ENCODE data around the gene ABLIM3.
"Not testable (repeated sequence)": the region's sequence is repeated elsewhere in the genome, so short reads cannot be mapped to it uniquely, and the experiment has no call there.

ABLIM3 gene

DNA sequence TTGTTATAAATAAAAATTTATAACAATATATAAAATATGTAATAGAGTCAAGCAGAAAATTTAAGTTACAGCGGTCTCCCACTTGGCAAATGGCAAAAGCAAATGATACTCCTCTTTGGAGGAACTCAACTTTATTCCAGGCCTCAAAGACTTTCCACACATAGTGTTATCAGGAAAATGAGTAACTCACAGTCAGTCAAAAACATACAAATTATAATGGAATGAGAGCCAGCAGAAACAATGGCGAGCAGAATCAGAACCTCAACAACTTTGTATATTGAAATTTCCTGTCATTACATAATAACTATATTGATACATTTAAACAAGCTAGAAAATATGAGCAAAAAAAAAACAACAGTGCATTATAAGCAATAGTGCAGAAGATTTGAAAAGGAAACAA lies 45.2 kb downstream of the ABLIM3 start:
- Histone ChIP-seq H4K20me1 (ENCODE audit: insufficient read depth) (no peaks in the 10 kb centered on the region), H2AFZ (ENCODE audit: low read depth) (no peak overlapping the region), H3K9ac (no peak overlapping the region), H3K4me1 (ENCODE audit: low read depth, poor library complexity, severe bottlenecking) (no peaks in the 10 kb centered on the region), H3K79me2 (ENCODE audit: insufficient read depth, low read depth) (no peaks in the 10 kb centered on the region), H3K4me3 (IDR thresholded peaks at IDR 0.05; ENCODE audit: insufficient read depth, low read depth, low read length) (no peak overlapping the region), H3K27ac (no peak overlapping the region), H3K4me2 (no peak overlapping the region), H3K27me3 (ENCODE audit: insufficient read depth, low read depth) (no peaks in the 10 kb centered on the region), H3K36me3 (ENCODE audit: insufficient read depth) (no peaks in the 10 kb centered on the region)
- TF ChIP-seq, protein P1, sequence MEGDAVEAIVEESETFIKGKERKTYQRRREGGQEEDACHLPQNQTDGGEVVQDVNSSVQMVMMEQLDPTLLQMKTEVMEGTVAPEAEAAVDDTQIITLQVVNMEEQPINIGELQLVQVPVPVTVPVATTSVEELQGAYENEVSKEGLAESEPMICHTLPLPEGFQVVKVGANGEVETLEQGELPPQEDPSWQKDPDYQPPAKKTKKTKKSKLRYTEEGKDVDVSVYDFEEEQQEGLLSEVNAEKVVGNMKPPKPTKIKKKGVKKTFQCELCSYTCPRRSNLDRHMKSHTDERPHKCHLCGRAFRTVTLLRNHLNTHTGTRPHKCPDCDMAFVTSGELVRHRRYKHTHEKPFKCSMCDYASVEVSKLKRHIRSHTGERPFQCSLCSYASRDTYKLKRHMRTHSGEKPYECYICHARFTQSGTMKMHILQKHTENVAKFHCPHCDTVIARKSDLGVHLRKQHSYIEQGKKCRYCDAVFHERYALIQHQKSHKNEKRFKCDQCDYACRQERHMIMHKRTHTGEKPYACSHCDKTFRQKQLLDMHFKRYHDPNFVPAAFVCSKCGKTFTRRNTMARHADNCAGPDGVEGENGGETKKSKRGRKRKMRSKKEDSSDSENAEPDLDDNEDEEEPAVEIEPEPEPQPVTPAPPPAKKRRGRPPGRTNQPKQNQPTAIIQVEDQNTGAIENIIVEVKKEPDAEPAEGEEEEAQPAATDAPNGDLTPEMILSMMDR (conservative IDR thresholded peaks at IDR 0.05; ENCODE audit: low read depth, low read length) = no peak

DNA sequence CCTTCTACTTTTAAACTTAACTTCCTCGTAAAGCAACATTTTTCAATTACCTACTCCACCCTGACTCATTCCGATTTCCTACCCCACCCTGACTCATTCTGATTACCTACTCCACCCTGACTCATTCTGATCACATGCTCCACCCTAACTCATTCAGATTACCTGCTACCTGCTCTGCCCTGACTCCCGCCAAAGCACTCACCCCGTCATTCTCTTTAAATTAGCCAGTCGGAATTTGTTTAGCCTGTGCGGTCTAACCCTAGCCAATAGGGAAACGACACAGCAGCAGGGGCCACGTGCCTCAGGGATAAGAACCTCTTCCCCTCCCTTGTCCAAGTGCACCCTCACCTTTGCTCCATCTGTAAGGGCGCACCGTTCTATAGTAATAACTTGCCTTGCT lies 46.3 kb downstream of the ABLIM3 start:
- H3K4me3 ChIP-seq (IDR thresholded peaks at IDR 0.05; ENCODE audit: insufficient read depth, low read depth, low read length); H2AFZ ChIP-seq (ENCODE audit: low read depth); H3K36me3 ChIP-seq (ENCODE audit: insufficient read depth); H4K20me1 ChIP-seq (ENCODE audit: insufficient read depth); H3K27me3 ChIP-seq (ENCODE audit: insufficient read depth, low read depth); H3K4me1 ChIP-seq (ENCODE audit: low read depth, poor library complexity, severe bottlenecking); H3K27ac ChIP-seq; H3K4me2 ChIP-seq; H3K9ac ChIP-seq; H3K79me2 ChIP-seq (ENCODE audit: insufficient read depth, low read depth): not testable (repeated sequence)

DNA sequence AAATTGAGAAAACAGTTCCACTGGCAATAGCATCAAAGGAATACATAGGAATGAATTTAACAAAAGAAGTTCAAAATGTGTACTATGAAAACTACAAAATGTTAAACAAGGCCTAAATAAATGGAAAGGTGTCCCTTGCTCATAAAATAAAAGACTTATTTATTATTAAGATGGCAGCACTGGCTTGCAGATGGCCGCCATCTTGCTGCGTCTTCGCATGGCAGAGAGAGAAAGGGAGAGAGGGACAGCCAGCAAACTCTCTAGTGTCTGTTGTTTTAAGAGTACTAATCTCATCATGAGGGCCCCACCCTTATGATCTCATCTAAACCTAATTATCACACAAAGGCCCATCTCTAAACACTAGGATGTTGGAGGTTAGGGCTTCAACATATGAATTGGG lies 47.1 kb downstream of the ABLIM3 start:
- Histone ChIP-seq H3K27me3 (ENCODE audit: insufficient read depth, low read depth) (no peaks in the 10 kb centered on the region), H3K79me2 (ENCODE audit: insufficient read depth, low read depth) (no peaks in the 10 kb centered on the region), H4K20me1 (ENCODE audit: insufficient read depth) (no peaks in the 10 kb centered on the region), H3K27ac (no peak overlapping the region), H3K36me3 (ENCODE audit: insufficient read depth) (no peaks in the 10 kb centered on the region), H3K9ac (no peak overlapping the region), H3K4me2 (no peak overlapping the region), H2AFZ (ENCODE audit: low read depth) (no peak overlapping the region), H3K4me1 (ENCODE audit: low read depth, poor library complexity, severe bottlenecking) (no peaks in the 10 kb centered on the region), H3K4me3 (IDR thresholded peaks at IDR 0.05; ENCODE audit: insufficient read depth, low read depth, low read length) (no peak overlapping the region)
- TF ChIP-seq, protein P1 (conservative IDR thresholded peaks at IDR 0.05; ENCODE audit: low read depth, low read length) = no peak

DNA sequence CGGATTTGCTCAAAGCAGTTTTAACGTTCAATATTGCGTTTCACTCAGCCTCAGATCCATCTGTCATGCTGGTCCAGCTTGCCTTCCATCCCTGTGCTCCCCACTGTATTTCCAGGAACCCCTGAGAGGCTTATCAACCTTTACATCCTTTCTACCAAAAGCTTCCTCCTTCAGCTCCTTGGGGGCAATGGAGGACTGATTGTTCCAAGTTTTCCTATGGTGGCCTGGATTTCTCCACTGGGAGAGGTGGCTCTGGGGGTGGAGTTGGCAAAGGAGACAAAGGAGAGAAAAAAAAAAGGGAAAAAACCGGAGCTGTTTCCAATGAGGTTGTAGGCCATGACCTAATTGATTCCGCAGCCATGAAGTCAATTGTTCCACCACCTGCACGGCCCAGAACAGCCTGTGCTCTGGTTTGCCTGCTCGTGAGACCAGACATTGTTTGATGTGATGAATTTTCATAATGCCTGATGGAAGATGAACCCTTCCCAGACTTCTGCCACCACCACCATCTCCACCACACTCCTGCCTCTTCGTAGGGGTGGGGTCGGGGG lies 54.1 kb downstream of the ABLIM3 start:
- H2AFZ ChIP-seq (ENCODE audit: low read depth) = no peak overlapping the region
- H3K27me3 ChIP-seq (ENCODE audit: insufficient read depth, low read depth) = no peaks in the 10 kb centered on the region
- H3K4me1 ChIP-seq (ENCODE audit: low read depth, poor library complexity, severe bottlenecking) = no peaks in the 10 kb centered on the region
- H3K36me3 ChIP-seq (ENCODE audit: insufficient read depth) = no peaks in the 10 kb centered on the region
- H4K20me1 ChIP-seq (ENCODE audit: insufficient read depth) = no peaks in the 10 kb centered on the region
- H3K27ac ChIP-seq = no peak overlapping the region
- TF ChIP-seq, protein P1 (conservative IDR thresholded peaks at IDR 0.05; ENCODE audit: low read depth, low read length) = no peak
- no peak overlapping the region for H3K9ac ChIP-seq
- no peak overlapping the region for H3K4me2 ChIP-seq
- H3K4me3 ChIP-seq (IDR thresholded peaks at IDR 0.05; ENCODE audit: insufficient read depth, low read depth, low read length) = no peak overlapping the region
- no peaks in the 10 kb centered on the region for H3K79me2 ChIP-seq (ENCODE audit: insufficient read depth, low read depth)

DNA sequence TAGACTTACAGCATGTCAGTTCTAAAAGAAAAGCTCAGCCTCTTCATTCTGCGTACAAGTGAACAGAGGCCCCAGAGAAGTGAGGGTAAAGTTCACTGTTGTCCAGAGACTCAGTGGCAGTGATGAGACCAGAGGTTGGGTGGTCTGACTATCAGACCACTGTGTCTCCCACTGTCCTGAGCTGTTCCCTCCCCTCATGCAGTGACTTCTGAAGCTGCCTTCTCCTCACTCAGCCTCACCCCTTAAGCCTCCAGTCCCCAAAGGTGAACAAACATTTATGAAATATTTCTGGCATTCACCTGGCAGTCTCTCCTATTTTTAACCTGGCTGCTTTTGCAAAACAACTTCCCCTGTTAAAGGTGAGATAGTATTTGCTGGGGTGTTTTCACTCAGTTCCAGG lies 54.7 kb downstream of the ABLIM3 start:
- H3K9ac ChIP-seq = no peak overlapping the region
- no peaks in the 10 kb centered on the region for H3K36me3 ChIP-seq (ENCODE audit: insufficient read depth)
- no peaks in the 10 kb centered on the region for H3K4me1 ChIP-seq (ENCODE audit: low read depth, poor library complexity, severe bottlenecking)
- H3K4me3 ChIP-seq (IDR thresholded peaks at IDR 0.05; ENCODE audit: insufficient read depth, low read depth, low read length) = no peak overlapping the region
- H3K4me2 ChIP-seq = no peak overlapping the region
- no peak overlapping the region for H2AFZ ChIP-seq (ENCODE audit: low read depth)
- no peak overlapping the region for H3K27ac ChIP-seq
- TF ChIP-seq, protein P1 (conservative IDR thresholded peaks at IDR 0.05; ENCODE audit: low read depth, low read length) = no peak
- H3K27me3 ChIP-seq (ENCODE audit: insufficient read depth, low read depth) = no peaks in the 10 kb centered on the region
- no peaks in the 10 kb centered on the region for H3K79me2 ChIP-seq (ENCODE audit: insufficient read depth, low read depth)
- no peaks in the 10 kb centered on the region for H4K20me1 ChIP-seq (ENCODE audit: insufficient read depth)

Measured in KMS-11 (cell line).